Smooth muscle cell (in vitro differentiated cells): ENCODE results near the gene GRIFIN. TPM values are rescaled to one million over a fixed set of nuclear protein-coding genes. Genes with fewer than 3 reads are reported as not detected.
A peak's percentile ranks its signal among the peaks of the same experiment; 100 is the strongest.

ENCODE experiments used
- DNase-seq: peaks from one replicate; lab custom pipeline; 2025; ENCODE audit not compliant: unreplicated experiment; lab: John Stamatoyannopoulos, UW
- H2AFZ ChIP-seq: fragments of 200-600 bp; sonication (generic); 2 replicates; pipeline ENCODE4 v1.6.0; 2016; ENCODE audit warnings: antibody characterized with exemption, low read depth, mild to moderate bottlenecking
- H3F3A ChIP-seq: fragments of 200-600 bp; sonication (generic); 2 replicates; pipeline ENCODE4 v1.6.0; 2017; ENCODE audit warnings: antibody characterized with exemption, low read depth
- H3K27ac ChIP-seq: fragments of 200-600 bp; sonication (generic); 2 replicates; pipeline ENCODE4 v1.5.1; 2016; ENCODE audit warnings: low read depth, mild to moderate bottlenecking
- H3K27me3 ChIP-seq: fragments of 200-600 bp; sonication (generic); 2 replicates; pipeline ENCODE4 v1.6.1; 2016; ENCODE audit warnings: low read depth, mild to moderate bottlenecking
- H3K36me3 ChIP-seq: fragments of 200-600 bp; sonication (generic); 2 replicates; pipeline ENCODE4 v1.5.1; 2016; ENCODE audit warnings: low read depth
- H3K4me1 ChIP-seq: fragments of 200-600 bp; sonication (generic); 2 replicates; pipeline ENCODE4 v1.5.1; 2016; ENCODE audit warnings: low read depth
- H3K4me2 ChIP-seq: fragments of 200-600 bp; sonication (generic); 2 replicates; pipeline ENCODE4 v1.6.0; 2016; ENCODE audit warnings: mild to moderate bottlenecking
- H3K4me3 ChIP-seq: fragments of 200-600 bp; sonication (generic); 2 replicates; pipeline ENCODE4 v1.5.1; 2016; ENCODE audit warnings: mild to moderate bottlenecking
- H3K79me2 ChIP-seq: fragments of 200-600 bp; sonication (generic); 2 replicates; pipeline ENCODE4 v1.6.0; 2016; ENCODE audit warnings: low read depth, mild to moderate bottlenecking
- H3K9ac ChIP-seq: fragments of 200-600 bp; sonication (generic); 2 replicates; pipeline ENCODE4 v1.6.0; 2016; ENCODE audit warnings: low read depth
- H3K9me3 ChIP-seq: fragments of 200-600 bp; sonication (generic); replicated peaks from 2 replicates; pipeline ENCODE4 v1.5.1; 2016; ENCODE audit warnings: low read depth
- H4K20me1 ChIP-seq: fragments of 200-600 bp; sonication (generic); 2 replicates; pipeline ENCODE4 v1.6.0; 2016; ENCODE audit warnings: low read depth
- CTCF ChIP-seq: fragments of 200-600 bp; sonication (generic); IDR thresholded peaks from 2 replicates; pipeline ENCODE4 v1.5.1; 2017; ENCODE audit warnings: borderline replicate concordance, mild to moderate bottlenecking, antibody characterized with exemption; ENCODE audit not compliant: insufficient read depth, poor library complexity, severe bottlenecking
- WGBS: methylation state at CpG from one replicate; pipeline ENCODE4 v1.1.7; 2016; ENCODE audit warnings: low lambda C conversion rate; 5-methylcytosine and 5-hydroxymethylcytosine counted together
- polyA plus RNA-seq: library from polyadenylated mRNA; unstranded; fragments of >200 nt; fragmentation: Nextera tagmentation; extraction: Ambion mirVana; gene quantifications from 2 replicates; pipeline ENCODE4 v1.2.1, GENCODE V29; 2016
- total RNA-seq: library from RNA; depleted of rRNA; stranded (reverse); fragments of >200 nt; gene quantifications from 2 replicates; pipeline ENCODE4 v1.2.3, GENCODE V29; 2014

Gene GRIFIN
- total and polyA plus RNA-seq, 2 experiments from 2014 or later = not detected

- no peak overlapping the region for H2AFZ ChIP-seq
- 91% methylated on average over 11 of the region's 13 CpGs for WGBS
Measured at GRCh38 chr7:2510130-2510776, 34.1 kb upstream of the GRIFIN start.

DNA sequence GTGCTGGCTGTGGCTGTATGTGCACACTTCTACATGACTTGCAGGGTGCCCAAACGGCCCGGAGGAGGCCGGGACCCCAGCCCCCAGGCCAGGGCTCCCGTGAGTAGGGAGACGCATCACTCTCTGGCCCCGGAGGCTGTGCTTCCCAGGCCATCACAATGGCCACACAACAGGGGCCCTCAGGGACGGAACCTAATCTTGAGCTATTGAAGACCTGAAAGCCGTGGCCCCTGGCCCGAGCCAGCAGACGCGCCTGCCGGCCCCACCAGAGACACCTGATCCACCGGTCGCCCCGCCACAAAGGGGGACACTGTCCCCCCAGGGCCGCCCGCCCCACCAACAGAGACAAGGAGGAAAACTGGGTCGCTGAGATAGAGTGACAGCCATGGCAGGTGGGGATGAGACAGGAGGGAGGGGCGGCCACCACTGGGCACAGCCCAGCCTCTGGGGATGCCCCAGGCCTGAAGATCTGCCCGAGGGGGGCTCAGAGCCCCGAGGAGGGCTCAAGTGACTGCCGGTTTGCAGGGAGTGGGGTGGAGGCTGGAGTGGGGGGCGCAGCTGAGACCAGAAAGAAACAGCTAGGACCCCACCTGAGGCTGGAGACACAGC lies 33.2 kb upstream of the GRIFIN start:
- DNase-seq = no peak
- Histone ChIP-seq H3K9ac (no peak overlapping the region), H3K27me3 (no peaks in the 10 kb centered on the region), H4K20me1 (no peaks in the 10 kb centered on the region), H3K27ac (peak overlapping the region; percentile 78), H3K79me2 (no peaks in the 10 kb centered on the region), H3K4me2 (peak overlapping the region; percentile 56), H3F3A (peaks cover 14% of the 10 kb centered on the region), H3K4me1 (peaks cover 32% of the 10 kb centered on the region), H3K36me3 (no peaks in the 10 kb centered on the region), H3K4me3 (no peak overlapping the region), H3K9me3 (no peaks in the 10 kb centered on the region), H2AFZ (no peak overlapping the region)
- TF ChIP-seq CTCF = no peak
- 87% methylated on average over 23 of the region's 23 CpGs for WGBS

More at GRCh38 chr7:2510130-2510776, 34.1 kb upstream of the GRIFIN start:
- Histone ChIP-seq H3K4me3 (no peak overlapping the region), H3K79me2 (no peaks in the 10 kb centered on the region), H3K4me1 (peaks cover 32% of the 10 kb centered on the region), H4K20me1 (no peaks in the 10 kb centered on the region), H3K9me3 (no peaks in the 10 kb centered on the region), H3K36me3 (no peaks in the 10 kb centered on the region), H3K9ac (no peak overlapping the region), H3K4me2 (no peak overlapping the region), H3K27me3 (no peaks in the 10 kb centered on the region), H3K27ac (peak overlapping the region; percentile 34), H3F3A (peaks cover 14% of the 10 kb centered on the region)
- DNase-seq = no peak
- TF ChIP-seq CTCF = no peak

GRCh38 chr7:2508327-2509215 lies 32.4 kb upstream of the GRIFIN start:
- Histone ChIP-seq H3K9ac (peak overlapping the region; percentile 31), H4K20me1 (no peaks in the 10 kb centered on the region), H3K9me3 (no peaks in the 10 kb centered on the region), H3K36me3 (no peaks in the 10 kb centered on the region), H3K27ac (peak overlapping the region; percentile 78), H2AFZ (no peak overlapping the region), H3K4me1 (peaks cover 32% of the 10 kb centered on the region), H3K4me2 (peak overlapping the region; percentile 56), H3K79me2 (no peaks in the 10 kb centered on the region), H3K4me3 (no peak overlapping the region), H3F3A (peaks cover 14% of the 10 kb centered on the region), H3K27me3 (no peaks in the 10 kb centered on the region)
- DNase-seq = no peak
- no peak for TF ChIP-seq CTCF
- 56% methylated on average over 43 of the region's 43 CpGs for WGBS
